ENCODE results near the gene ASTN2.

Gene ASTN2

GRCh38 chr9:116483622-116484491 lies 931.0 kb downstream of the ASTN2 start:
- H3K36me3 ChIP-seq (ENCODE audit: control insufficient read depth, insufficient read depth, low read length), result no peaks in the 10 kb centered on the region
- no peak overlapping the region for H3K9ac ChIP-seq (ENCODE audit: low read length)
- no peaks in the 10 kb centered on the region for H3K9me3 ChIP-seq (ENCODE audit: control insufficient read depth, insufficient read depth, low read depth, low read length)
- no peak overlapping the region for H3K4me3 ChIP-seq (ENCODE audit: low read depth, low read length)
- H3K27me3 ChIP-seq (ENCODE audit: control insufficient read depth, insufficient read depth, low read length), result no peaks in the 10 kb centered on the region
- H3K27ac ChIP-seq (ENCODE audit: low read depth, low read length), result no peak overlapping the region
- H3K4me1 ChIP-seq (ENCODE audit: control insufficient read depth, insufficient read depth, low read length), result peaks cover 12% of the 10 kb centered on the region; the same call in 1 of the 2 replicates

GRCh38 chr9:116482740-116483139 lies 932.1 kb downstream of the ASTN2 start:
- H3K9me3 ChIP-seq (ENCODE audit: control insufficient read depth, insufficient read depth, low read depth, low read length), result no peaks in the 10 kb centered on the region

GRCh38 chr9:116480700-116481099 lies 934.2 kb downstream of the ASTN2 start:
- no peaks in the 10 kb centered on the region for H3K27me3 ChIP-seq (ENCODE audit: control insufficient read depth, insufficient read depth, low read length)
- no peak overlapping the region for H3K27ac ChIP-seq (ENCODE audit: low read depth, low read length)
- H3K9me3 ChIP-seq (ENCODE audit: control insufficient read depth, insufficient read depth, low read depth, low read length), result no peaks in the 10 kb centered on the region
- H3K36me3 ChIP-seq (ENCODE audit: control insufficient read depth, insufficient read depth, low read length), result no peaks in the 10 kb centered on the region
- no peak overlapping the region for H3K9ac ChIP-seq (ENCODE audit: low read length)
- H3K4me1 ChIP-seq (ENCODE audit: control insufficient read depth, insufficient read depth, low read length), result peaks cover 24% of the 10 kb centered on the region
- no peak overlapping the region for H3K4me3 ChIP-seq (ENCODE audit: low read depth, low read length)

More at GRCh38 chr9:116482740-116483139, 932.1 kb downstream of the ASTN2 start:
- no peak overlapping the region for H3K27ac ChIP-seq (ENCODE audit: low read depth, low read length)
- H3K4me1 ChIP-seq (ENCODE audit: control insufficient read depth, insufficient read depth, low read length), result peaks cover 12% of the 10 kb centered on the region; the same call in 1 of the 2 replicates
- no peaks in the 10 kb centered on the region for H3K27me3 ChIP-seq (ENCODE audit: control insufficient read depth, insufficient read depth, low read length)
- no peak overlapping the region for H3K4me3 ChIP-seq (ENCODE audit: low read depth, low read length)
- H3K36me3 ChIP-seq (ENCODE audit: control insufficient read depth, insufficient read depth, low read length), result no peaks in the 10 kb centered on the region
- no peak overlapping the region for H3K9ac ChIP-seq (ENCODE audit: low read length)

- no peaks in the 10 kb centered on the region for H3K27me3 ChIP-seq (ENCODE audit: control insufficient read depth, insufficient read depth, low read length)
- no peak overlapping the region for H3K27ac ChIP-seq (ENCODE audit: low read depth, low read length)
- H3K4me1 ChIP-seq (ENCODE audit: control insufficient read depth, insufficient read depth, low read length), result peaks cover 24% of the 10 kb centered on the region
- no peak overlapping the region for H3K4me3 ChIP-seq (ENCODE audit: low read depth, low read length)
- H3K9ac ChIP-seq (ENCODE audit: low read length), result no peak overlapping the region
- no peaks in the 10 kb centered on the region for H3K9me3 ChIP-seq (ENCODE audit: control insufficient read depth, insufficient read depth, low read depth, low read length)
- H3K36me3 ChIP-seq (ENCODE audit: control insufficient read depth, insufficient read depth, low read length), result no peaks in the 10 kb centered on the region
These were observed 934.9 kb downstream of the ASTN2 start for GRCh38 chr9:116479967-116480366.

- Histone ChIP-seq H3K9ac (ENCODE audit: low read length) (no peak overlapping the region), H3K9me3 (ENCODE audit: control insufficient read depth, insufficient read depth, low read depth, low read length) (no peaks in the 10 kb centered on the region), H3K4me1 (ENCODE audit: control insufficient read depth, insufficient read depth, low read length) (peaks cover 24% of the 10 kb centered on the region), H3K36me3 (ENCODE audit: control insufficient read depth, insufficient read depth, low read length) (no peaks in the 10 kb centered on the region), H3K27me3 (ENCODE audit: control insufficient read depth, insufficient read depth, low read length) (no peaks in the 10 kb centered on the region), H3K4me3 (ENCODE audit: low read depth, low read length) (no peak overlapping the region), H3K27ac (ENCODE audit: low read depth, low read length) (no peak overlapping the region)
These were observed 935.8 kb downstream of the ASTN2 start for GRCh38 chr9:116479056-116479544.

- Histone ChIP-seq H3K9me3 (ENCODE audit: control insufficient read depth, insufficient read depth, low read depth, low read length) (no peaks in the 10 kb centered on the region), H3K9ac (ENCODE audit: low read length) (no peak overlapping the region)
These were observed 937.2 kb downstream of the ASTN2 start for GRCh38 chr9:116477584-116478141.

GRCh38 chr9:116476935-116477381 lies 937.9 kb downstream of the ASTN2 start:
- Histone ChIP-seq H3K4me3 (ENCODE audit: low read depth, low read length) (no peak overlapping the region), H3K27ac (ENCODE audit: low read depth, low read length) (no peak overlapping the region), H3K36me3 (ENCODE audit: control insufficient read depth, insufficient read depth, low read length) (no peaks in the 10 kb centered on the region), H3K4me1 (ENCODE audit: control insufficient read depth, insufficient read depth, low read length) (peaks cover 17% of the 10 kb centered on the region), H3K27me3 (ENCODE audit: control insufficient read depth, insufficient read depth, low read length) (no peaks in the 10 kb centered on the region), H3K9ac (ENCODE audit: low read length) (no peak overlapping the region), H3K9me3 (ENCODE audit: control insufficient read depth, insufficient read depth, low read depth, low read length) (no peaks in the 10 kb centered on the region)

More at GRCh38 chr9:116477584-116478141, 937.2 kb downstream of the ASTN2 start:
- Histone ChIP-seq H3K4me1 (ENCODE audit: control insufficient read depth, insufficient read depth, low read length) (peaks cover 15% of the 10 kb centered on the region), H3K27ac (ENCODE audit: low read depth, low read length) (no peak overlapping the region), H3K36me3 (ENCODE audit: control insufficient read depth, insufficient read depth, low read length) (no peaks in the 10 kb centered on the region), H3K27me3 (ENCODE audit: control insufficient read depth, insufficient read depth, low read length) (no peaks in the 10 kb centered on the region), H3K4me3 (ENCODE audit: low read depth, low read length) (no peak overlapping the region)

GRCh38 chr9:116476002-116476401 lies 938.9 kb downstream of the ASTN2 start:
- Histone ChIP-seq H3K27me3 (ENCODE audit: control insufficient read depth, insufficient read depth, low read length) (no peaks in the 10 kb centered on the region), H3K9ac (ENCODE audit: low read length) (no peak overlapping the region), H3K4me1 (ENCODE audit: control insufficient read depth, insufficient read depth, low read length) (peaks cover 26% of the 10 kb centered on the region), H3K36me3 (ENCODE audit: control insufficient read depth, insufficient read depth, low read length) (no peaks in the 10 kb centered on the region), H3K9me3 (ENCODE audit: control insufficient read depth, insufficient read depth, low read depth, low read length) (no peaks in the 10 kb centered on the region), H3K27ac (ENCODE audit: low read depth, low read length) (no peak overlapping the region), H3K4me3 (ENCODE audit: low read depth, low read length) (no peak overlapping the region)

GRCh38 chr9:116475201-116475600 lies 939.7 kb downstream of the ASTN2 start:
- Histone ChIP-seq H3K36me3 (ENCODE audit: control insufficient read depth, insufficient read depth, low read length) (no peaks in the 10 kb centered on the region), H3K4me3 (ENCODE audit: low read depth, low read length) (no peak overlapping the region), H3K27ac (ENCODE audit: low read depth, low read length) (no peak overlapping the region), H3K9ac (ENCODE audit: low read length) (no peak overlapping the region), H3K27me3 (ENCODE audit: control insufficient read depth, insufficient read depth, low read length) (no peaks in the 10 kb centered on the region), H3K4me1 (ENCODE audit: control insufficient read depth, insufficient read depth, low read length) (peaks cover 34% of the 10 kb centered on the region), H3K9me3 (ENCODE audit: control insufficient read depth, insufficient read depth, low read depth, low read length) (no peaks in the 10 kb centered on the region)

- H3K9ac ChIP-seq (ENCODE audit: low read length), result peak overlapping the region; percentile 80
- H3K27ac ChIP-seq (ENCODE audit: low read depth, low read length), result peak overlapping the region; percentile 94
- peaks cover 53% of the 10 kb centered on the region for H3K4me1 ChIP-seq (ENCODE audit: control insufficient read depth, insufficient read depth, low read length)
- H3K9me3 ChIP-seq (ENCODE audit: control insufficient read depth, insufficient read depth, low read depth, low read length), result no peaks in the 10 kb centered on the region
- no peaks in the 10 kb centered on the region for H3K27me3 ChIP-seq (ENCODE audit: control insufficient read depth, insufficient read depth, low read length)
- no peak overlapping the region for H3K4me3 ChIP-seq (ENCODE audit: low read depth, low read length)
- H3K36me3 ChIP-seq (ENCODE audit: control insufficient read depth, insufficient read depth, low read length), result no peaks in the 10 kb centered on the region
These were observed 942.8 kb downstream of the ASTN2 start for GRCh38 chr9:116471944-116472506.

Measured in HUES6 (cell line).